H9 (cell line): Measurements from ENCODE around the gene IMMP2L. TPM values are rescaled to one million over a fixed set of nuclear protein-coding genes. Genes with fewer than 3 reads are reported as not detected.

ENCODE experiments used
- DNase-seq: peaks from one replicate; pipeline ENCODE4 v3.0.0-alpha.2; 2017
- H2AFZ ChIP-seq: one replicate; pipeline ENCODE4 v1.6.1; 2013; ENCODE audit warnings: mild to moderate bottlenecking, low read length, control low read depth, moderate library complexity
- H2AK5ac ChIP-seq: 2 replicates; pipeline ENCODE4 v1.6.1; 2013; ENCODE audit warnings: low read length, control low read depth, mixed read lengths; ENCODE audit not compliant: insufficient read length
- H2BK120ac ChIP-seq: one replicate; pipeline ENCODE4 v1.6.1; 2013; ENCODE audit warnings: low read depth, mild to moderate bottlenecking, low read length, control low read depth, inconsistent platforms; ENCODE audit not compliant: poor library complexity, severe bottlenecking
- H2BK12ac ChIP-seq: 2 replicates; pipeline ENCODE4 v1.6.1; 2013; ENCODE audit warnings: low read length, control low read depth, mixed read lengths, low read depth; ENCODE audit not compliant: insufficient read length
- H2BK15ac ChIP-seq: 2 replicates; pipeline ENCODE4 v1.6.1; 2013; ENCODE audit warnings: low read depth, low read length, control low read depth
- H2BK20ac ChIP-seq: one replicate; pipeline ENCODE4 v1.6.1; 2013; ENCODE audit warnings: low read depth, mild to moderate bottlenecking, low read length, control low read depth, inconsistent platforms; ENCODE audit not compliant: poor library complexity, severe bottlenecking
- H2BK5ac ChIP-seq: 2 replicates; pipeline ENCODE4 v1.6.1; 2013; ENCODE audit warnings: low read length, control low read depth, mixed read lengths; ENCODE audit not compliant: insufficient read length
- H3K14ac ChIP-seq: 2 replicates; pipeline ENCODE4 v1.6.1; 2013; ENCODE audit warnings: low read length, control low read depth; ENCODE audit not compliant: insufficient read depth
- H3K18ac ChIP-seq: 2 replicates; pipeline ENCODE4 v1.6.1; 2013; ENCODE audit warnings: low read depth, mild to moderate bottlenecking, mixed read lengths, low read length, control low read depth; ENCODE audit not compliant: insufficient read length
- H3K23ac ChIP-seq: 2 replicates; pipeline ENCODE4 v1.6.1; 2013; ENCODE audit warnings: low read length, control low read depth, mixed read lengths, low read depth; ENCODE audit not compliant: insufficient read length
- H3K23me2 ChIP-seq: 2 replicates; pipeline ENCODE4 v1.6.1; 2013; ENCODE audit warnings: low read depth, mild to moderate bottlenecking, mixed read lengths, low read length, control low read depth; ENCODE audit not compliant: insufficient read length, poor library complexity, severe bottlenecking
- H3K27ac ChIP-seq: 2 replicates; pipeline ENCODE4 v1.5.1; 2013; ENCODE audit warnings: low read length, control low read depth, mixed read lengths, low read depth; ENCODE audit not compliant: insufficient read length
- H3K27me3 ChIP-seq: 2 replicates; pipeline ENCODE4 v1.6.1; 2013; ENCODE audit warnings: low read length, control low read depth, inconsistent platforms; ENCODE audit not compliant: insufficient read depth
- H3K4ac ChIP-seq: 2 replicates; pipeline ENCODE4 v1.6.1; 2013; ENCODE audit warnings: low read depth, mild to moderate bottlenecking, control low read depth, inconsistent platforms, low read length, moderate library complexity
- H3K4me1 ChIP-seq: 2 replicates; pipeline ENCODE4 v1.6.1; 2013; ENCODE audit warnings: low read length, control low read depth, inconsistent platforms; ENCODE audit not compliant: insufficient read depth
- H3K4me2 ChIP-seq: 2 replicates; pipeline ENCODE4 v1.6.1; 2013; ENCODE audit warnings: low read length, control low read depth, mixed read lengths; ENCODE audit not compliant: insufficient read length, insufficient read depth
- H3K56ac ChIP-seq: 2 replicates; pipeline ENCODE4 v1.6.1; 2013; ENCODE audit warnings: low read depth, mild to moderate bottlenecking, mixed read lengths, low read length, control low read depth; ENCODE audit not compliant: insufficient read length
- H3K79me1 ChIP-seq: 2 replicates; pipeline ENCODE4 v1.6.1; 2013; ENCODE audit warnings: low read depth, mild to moderate bottlenecking, moderate library complexity, low read length, control low read depth, inconsistent platforms; ENCODE audit not compliant: insufficient read depth, poor library complexity, severe bottlenecking
- H3K79me2 ChIP-seq: 2 replicates; pipeline ENCODE4 v1.6.1; 2013; ENCODE audit warnings: low read length, control low read depth, inconsistent platforms; ENCODE audit not compliant: insufficient read depth
- H3K9ac ChIP-seq: 2 replicates; pipeline ENCODE4 v1.6.1; 2013; ENCODE audit warnings: low read length, control low read depth, mixed read lengths; ENCODE audit not compliant: insufficient read length; ENCODE audit errors: extremely low read depth
- H3K9me3 ChIP-seq: one replicate; pipeline ENCODE4 v1.6.1; 2013; ENCODE audit warnings: low read depth, low read length, inconsistent platforms; ENCODE audit not compliant: control insufficient read depth
- H3T11ph ChIP-seq: one replicate; pipeline ENCODE4 v1.6.1; 2013; ENCODE audit warnings: mild to moderate bottlenecking, low read length, control low read depth, inconsistent platforms
- H4K20me1 ChIP-seq: one replicate; pipeline ENCODE4 v1.6.1; 2013; ENCODE audit not compliant: control insufficient read depth, insufficient read length, insufficient read depth
- H4K5ac ChIP-seq: 2 replicates; pipeline ENCODE4 v1.6.1; 2013; ENCODE audit warnings: low read depth, mild to moderate bottlenecking, mixed read lengths, low read length, control low read depth; ENCODE audit not compliant: insufficient read length
- H4K8ac ChIP-seq: replicated peaks from 2 replicates; pipeline ENCODE4 v1.6.1; 2013; ENCODE audit warnings: low read length, control low read depth, mixed read lengths, low read depth; ENCODE audit not compliant: insufficient read length
- H4K91ac ChIP-seq: 2 replicates; pipeline ENCODE4 v1.6.1; 2013; ENCODE audit warnings: low read depth, mild to moderate bottlenecking, moderate library complexity, mixed read lengths, low read length, control low read depth; ENCODE audit not compliant: insufficient read length
- H3K27ac Mint-ChIP-seq, 3 experiments: 2 replicates in 2 of 3; 3 replicates in 1 of 3; pipeline ENCODE4 v1.8.0; 2020 to 2021; ENCODE audit warnings: mixed read lengths in 3 of 3, mild to moderate bottlenecking in 1 of 3, moderate library complexity in 1 of 3
- H3K27me3 Mint-ChIP-seq: 2 replicates; pipeline ENCODE4 v1.8.0; 2021; ENCODE audit warnings: low read depth, mild to moderate bottlenecking, moderate library complexity, mixed read lengths
- H3K36me3 Mint-ChIP-seq, 3 experiments: 2 replicates in 2 of 3; 3 replicates in 1 of 3; pipeline ENCODE4 v1.8.0; 2020 to 2021; ENCODE audit warnings: low read depth in 3 of 3, mixed read lengths in 3 of 3; ENCODE audit not compliant: insufficient read depth in 1 of 3
- H3K4me1 Mint-ChIP-seq, 2 experiments: 2 replicates each; pipeline ENCODE4 v1.8.0; 2020; ENCODE audit warnings: mixed read lengths in 2 of 2
- H3K4me3 Mint-ChIP-seq, 2 experiments: 2 replicates in 1 of 2; 3 replicates in 1 of 2; pipeline ENCODE4 v1.8.0; 2020 to 2021; ENCODE audit warnings: mild to moderate bottlenecking in 2 of 2, mixed read lengths in 2 of 2, moderate library complexity in 1 of 2
- H3K9me3 Mint-ChIP-seq, 2 experiments: 2 replicates in 1 of 2; 3 replicates in 1 of 2; pipeline ENCODE4 v1.8.0; 2020; ENCODE audit warnings: mild to moderate bottlenecking in 2 of 2, mixed read lengths in 2 of 2, moderate library complexity in 1 of 2
- WGBS: extraction: QIAGEN DNeasy Blood & Tissue Kit; methylation state at CpG from one replicate; pipeline ENCODE4 v1.1.7; 2013; ENCODE audit warnings: missing lambda C conversion rate, low lambda C conversion rate, mixed read lengths; ENCODE audit not compliant: insufficient read length; ENCODE audit errors: extremely low coverage; 5-methylcytosine and 5-hydroxymethylcytosine counted together
- total RNA-seq: library from RNA; stranded (reverse); gene quantifications from 2 replicates; pipeline ENCODE4 v1.2.1, GENCODE V29; 2021
- TF ChIP-seq, protein P1 (sequence below): fragments of 200-600 bp; sonication (generic); conservative IDR thresholded peaks from 3 replicates; pipeline ENCODE4 v1.8.0; 2021; ENCODE audit warnings: antibody characterized with exemption, mild to moderate bottlenecking

Gene IMMP2L
- total RNA-seq, 1 experiment from 2014 or later = 14.7 TPM

DNA sequence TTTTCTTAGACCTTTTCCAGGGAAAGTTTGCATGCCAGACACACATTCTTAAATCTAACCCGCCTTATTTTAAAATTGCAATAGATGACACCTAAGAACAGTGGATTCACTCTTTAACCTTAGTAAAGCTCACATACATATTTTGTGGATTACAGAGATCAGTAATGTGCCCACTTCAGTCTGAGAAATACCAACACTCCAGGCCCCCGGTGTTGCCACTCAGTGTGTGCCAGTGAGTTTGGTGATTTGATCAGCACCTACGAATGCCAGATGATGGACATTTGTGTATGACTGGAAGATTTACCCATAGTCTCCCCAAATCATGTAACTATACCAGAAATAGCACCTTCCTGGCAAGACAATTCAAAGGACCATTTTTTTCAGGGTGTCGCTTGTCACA lies 468.8 kb downstream of the IMMP2L start:
- H4K91ac ChIP-seq = no peak overlapping the region
- H2AFZ ChIP-seq = no peak overlapping the region
- H4K5ac ChIP-seq = no peak overlapping the region
- H2BK20ac ChIP-seq = no peak overlapping the region
- H3K18ac ChIP-seq = no peak overlapping the region
- no peaks in the 10 kb centered on the region for H4K20me1 ChIP-seq
- H3K14ac ChIP-seq = no peak overlapping the region
- H3K4ac ChIP-seq = no peak overlapping the region
- peaks cover 3% of the 10 kb centered on the region; the same call in 1 of the 2 replicates for H3K4me1 ChIP-seq
- Mint-ChIP-seq H3K27me3 (no peaks in the 10 kb centered on the region), H3K36me3 (no peaks in the 10 kb centered on the region), H3K27ac (peak overlapping the region in 2 of 3 experiments; percentile 6 to 13; a peak in 2 of 7 replicates), H3K9me3 (no peaks in the 10 kb centered on the region), H3K4me1 (peaks cover 78 to 81% of the 10 kb centered on the region in 2 experiments), H3K4me3 (no peak overlapping the region)
- no peak overlapping the region for H2BK15ac ChIP-seq
- H3K79me1 ChIP-seq = no peaks in the 10 kb centered on the region
- H3K4me2 ChIP-seq = no peak overlapping the region
- no peak for DNase-seq
- no peak overlapping the region for H4K8ac ChIP-seq
- H2BK5ac ChIP-seq = no peak overlapping the region
- no peak overlapping the region for H2AK5ac ChIP-seq
- H3K56ac ChIP-seq = no peak overlapping the region
- H3K9me3 ChIP-seq = no peaks in the 10 kb centered on the region
- WGBS = no CpG with 5 or more reads among the region's 4 CpGs
- no peak overlapping the region for H3T11ph ChIP-seq
- H2BK120ac ChIP-seq = no peak overlapping the region
- H2BK12ac ChIP-seq = no peak overlapping the region
- H3K79me2 ChIP-seq = no peaks in the 10 kb centered on the region
- no peak overlapping the region for H3K23ac ChIP-seq
- TF ChIP-seq, protein P1, sequence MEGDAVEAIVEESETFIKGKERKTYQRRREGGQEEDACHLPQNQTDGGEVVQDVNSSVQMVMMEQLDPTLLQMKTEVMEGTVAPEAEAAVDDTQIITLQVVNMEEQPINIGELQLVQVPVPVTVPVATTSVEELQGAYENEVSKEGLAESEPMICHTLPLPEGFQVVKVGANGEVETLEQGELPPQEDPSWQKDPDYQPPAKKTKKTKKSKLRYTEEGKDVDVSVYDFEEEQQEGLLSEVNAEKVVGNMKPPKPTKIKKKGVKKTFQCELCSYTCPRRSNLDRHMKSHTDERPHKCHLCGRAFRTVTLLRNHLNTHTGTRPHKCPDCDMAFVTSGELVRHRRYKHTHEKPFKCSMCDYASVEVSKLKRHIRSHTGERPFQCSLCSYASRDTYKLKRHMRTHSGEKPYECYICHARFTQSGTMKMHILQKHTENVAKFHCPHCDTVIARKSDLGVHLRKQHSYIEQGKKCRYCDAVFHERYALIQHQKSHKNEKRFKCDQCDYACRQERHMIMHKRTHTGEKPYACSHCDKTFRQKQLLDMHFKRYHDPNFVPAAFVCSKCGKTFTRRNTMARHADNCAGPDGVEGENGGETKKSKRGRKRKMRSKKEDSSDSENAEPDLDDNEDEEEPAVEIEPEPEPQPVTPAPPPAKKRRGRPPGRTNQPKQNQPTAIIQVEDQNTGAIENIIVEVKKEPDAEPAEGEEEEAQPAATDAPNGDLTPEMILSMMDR = no peak
- no peaks in the 10 kb centered on the region for H3K23me2 ChIP-seq
- no peaks in the 10 kb centered on the region for H3K27me3 ChIP-seq
- H3K9ac ChIP-seq = no peak overlapping the region
- H3K27ac ChIP-seq = no peak overlapping the region
